Mucosa of rectum (tissue), 2 donors: ENCODE data around the gene TAC3.
"Not testable (repeated sequence)": the region's sequence is repeated elsewhere in the genome, so short reads cannot be mapped to it uniquely, and the experiment has no call there.

ENCODE experiments used
- H3K27ac ChIP-seq, 2 donors: one replicate each; pipeline ENCODE4 v1.7.0; 2013; ENCODE audit warnings: inconsistent platforms in 2 of 2, low read depth in 2 of 2, low read length in 2 of 2
- H3K27me3 ChIP-seq, 2 donors: one replicate each; pipeline ENCODE4 v1.7.0; 2013; ENCODE audit warnings: low read length in 2 of 2; ENCODE audit not compliant: control insufficient read depth in 2 of 2, insufficient read depth in 2 of 2
- H3K36me3 ChIP-seq, 2 donors: one replicate each; pipeline ENCODE4 v1.7.0; 2013; ENCODE audit warnings: low read length in 2 of 2; ENCODE audit not compliant: control insufficient read depth in 2 of 2, insufficient read depth in 2 of 2
- H3K4me1 ChIP-seq, 2 donors: one replicate each; pipeline ENCODE4 v1.7.0; 2013; ENCODE audit warnings: low read length in 2 of 2, mild to moderate bottlenecking in 1 of 2; ENCODE audit not compliant: control insufficient read depth in 2 of 2, insufficient read depth in 2 of 2
- H3K4me3 ChIP-seq, 2 donors: one replicate each; pipeline ENCODE4 v1.7.0; 2013; ENCODE audit warnings: low read length in 2 of 2
- H3K9ac ChIP-seq, 2 donors: one replicate each; pipeline ENCODE4 v1.7.0; 2013; ENCODE audit warnings: low read length in 2 of 2, low read depth in 1 of 2, mild to moderate bottlenecking in 1 of 2
- H3K9me3 ChIP-seq, 2 donors: one replicate each; pipeline ENCODE4 v1.7.0; 2013; ENCODE audit warnings: low read length in 2 of 2; ENCODE audit not compliant: control insufficient read depth in 2 of 2
- donor health status: healthy.
- donor health status: Normal muscosa, but diverticular disease.

Gene TAC3

GRCh38 chr12:57016348-57016747, at the start of gene TAC3:
TAC3 (minus strand) TSS chr12:57016529; CDS start chr12:57015797, 732 bp downstream.
- Histone ChIP-seq H3K4me3 (no peak within 1 kb of the TSS), H3K9me3 (no peaks in the 10 kb centered on the region), H3K9ac (no peak within 1 kb of the TSS), H3K27ac (no peak within 1 kb of the TSS), H3K36me3 (no peaks in the 10 kb centered on the region), H3K27me3 (no peaks in the 10 kb centered on the region), H3K4me1 (no peaks in the 10 kb centered on the region)

GRCh38 chr12:57063991-57064685, 47.8 kb upstream of the TAC3 start:
- Histone ChIP-seq H3K4me3 (peak overlapping the region in 1 of 2 donors; percentile 15), H3K27ac (peak overlapping the region in 1 of 2 donors; percentile 32), H3K4me1 (peaks cover 0 to 2% of the 10 kb centered on the region in 2 donors), H3K9ac (peak overlapping the region in 1 of 2 donors; percentile 32), H3K27me3 (no peaks in the 10 kb centered on the region), H3K36me3 (peaks cover 5 to 17% of the 10 kb centered on the region in 2 donors), H3K9me3 (no peaks in the 10 kb centered on the region)

GRCh38 chr12:57058454-57058853, 42.1 kb upstream of the TAC3 start:
- H3K4me1 ChIP-seq, result no peaks in the 10 kb centered on the region
- H3K27me3 ChIP-seq, result no peaks in the 10 kb centered on the region
- no peak overlapping the region for H3K4me3 ChIP-seq
- no peaks in the 10 kb centered on the region for H3K9me3 ChIP-seq
- no peak overlapping the region for H3K9ac ChIP-seq
- H3K36me3 ChIP-seq, result peaks cover 10 to 29% of the 10 kb centered on the region in 2 donors
- H3K27ac ChIP-seq, result no peak overlapping the region

- peak overlapping the region; percentile 7 to 34 for H3K27ac ChIP-seq
These were observed 40.9 kb upstream of the TAC3 start for GRCh38 chr12:57057067-57057751.

GRCh38 chr12:57055824-57056223, 39.5 kb upstream of the TAC3 start:
- Histone ChIP-seq H3K4me1 (peaks cover 4% of the 10 kb centered on the region in 2 donors), H3K4me3 (no peak overlapping the region), H3K36me3 (peaks cover 10 to 29% of the 10 kb centered on the region in 2 donors), H3K27ac (no peak overlapping the region), H3K27me3 (no peaks in the 10 kb centered on the region), H3K9me3 (no peaks in the 10 kb centered on the region), H3K9ac (no peak overlapping the region)

More at GRCh38 chr12:57057067-57057751, 40.9 kb upstream of the TAC3 start:
- H3K27me3 ChIP-seq, result no peaks in the 10 kb centered on the region
- no peak overlapping the region for H3K9ac ChIP-seq
- peaks cover 10 to 29% of the 10 kb centered on the region in 2 donors for H3K36me3 ChIP-seq
- no peaks in the 10 kb centered on the region for H3K9me3 ChIP-seq
- H3K4me3 ChIP-seq, result no peak overlapping the region
- no peaks in the 10 kb centered on the region for H3K4me1 ChIP-seq

- H3K36me3 ChIP-seq, result peaks cover 3 to 14% of the 10 kb centered on the region in 2 donors
- not testable (repeated sequence) for H3K9ac ChIP-seq, H3K9me3 ChIP-seq, H3K27ac ChIP-seq, H3K27me3 ChIP-seq, H3K4me3 ChIP-seq
- peaks cover 11 to 12% of the 10 kb centered on the region in 2 donors for H3K4me1 ChIP-seq
These were observed 37.6 kb upstream of the TAC3 start for GRCh38 chr12:57053901-57054300.

- H3K4me3 ChIP-seq, H3K36me3 ChIP-seq, H3K27ac ChIP-seq, H3K9ac ChIP-seq, H3K9me3 ChIP-seq, H3K27me3 ChIP-seq: not testable (repeated sequence)
- peaks cover 12 to 20% of the 10 kb centered on the region in 2 donors for H3K4me1 ChIP-seq
These were observed 36.8 kb upstream of the TAC3 start for GRCh38 chr12:57053146-57053545.

- Histone ChIP-seq H3K9ac (no peak overlapping the region), H3K4me1 (peaks cover 29 to 39% of the 10 kb centered on the region in 2 donors), H3K36me3 (peaks cover 2 to 5% of the 10 kb centered on the region in 2 donors), H3K4me3 (no peak overlapping the region), H3K9me3 (no peaks in the 10 kb centered on the region), H3K27ac (peak overlapping the region in 1 of 2 donors; percentile 5), H3K27me3 (no peaks in the 10 kb centered on the region)
These were observed 34.7 kb upstream of the TAC3 start for GRCh38 chr12:57051011-57051410.

GRCh38 chr12:57049890-57050289, 33.6 kb upstream of the TAC3 start, which contains the start of gene MYO1A:
MYO1A (minus strand) TSS chr12:57050129; CDS start chr12:57048323, 1,806 bp downstream.
- Histone ChIP-seq H3K27me3 (no peaks in the 10 kb centered on the region), H3K27ac (peak within 1 kb of the TSS; percentile 78 to 86), H3K4me3 (peak within 1 kb of the TSS; percentile 83 to 84), H3K9me3 (no peaks in the 10 kb centered on the region), H3K36me3 (peaks cover 8 to 10% of the 10 kb centered on the region in 2 donors), H3K9ac (peak within 1 kb of the TSS; percentile 74 to 77), H3K4me1 (peaks cover 29 to 40% of the 10 kb centered on the region in 2 donors)

GRCh38 chr12:57049119-57049446, 32.8 kb upstream of the TAC3 start:
- Histone ChIP-seq H3K27ac (peak overlapping the region; percentile 78 to 86), H3K4me1 (peaks cover 29 to 40% of the 10 kb centered on the region in 2 donors), H3K36me3 (peaks cover 8 to 12% of the 10 kb centered on the region in 2 donors), H3K27me3 (no peaks in the 10 kb centered on the region), H3K9me3 (no peaks in the 10 kb centered on the region), H3K4me3 (peak overlapping the region; percentile 83 to 84), H3K9ac (peak overlapping the region; percentile 74 to 77)
